ENCODE data around the gene MPPED2. TPM values are rescaled to one million over a fixed set of nuclear protein-coding genes. Genes with fewer than 3 reads are reported as not detected.

MPPED2 gene
- total RNA-seq, 1 experiment from 2014 or later: 2.4 TPM

DNA sequence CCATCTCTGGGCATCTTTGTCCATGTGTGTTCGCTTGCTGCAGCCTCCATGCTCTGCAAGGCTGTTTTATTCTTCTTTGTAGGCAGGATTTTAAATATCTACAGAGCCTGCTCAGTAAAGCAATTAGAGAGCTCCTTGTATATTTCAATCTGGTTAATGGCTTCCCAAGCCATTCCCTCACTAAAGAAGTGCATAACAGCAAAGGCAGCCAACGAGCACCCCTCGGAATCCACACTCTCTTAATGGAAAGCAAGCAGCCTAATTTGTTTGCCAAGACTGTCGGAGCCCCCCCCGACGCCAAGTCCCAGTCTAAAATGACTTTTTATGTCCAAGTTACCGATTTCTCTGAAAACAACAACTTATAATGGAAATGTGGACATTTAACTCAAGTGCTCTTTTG, 139.6 kb downstream of the MPPED2 start:
- ATAC-seq (peak; percentile 40), DNase-seq (ENCODE audit: low spot score) (no peak)
- Mint-ChIP-seq H3K4me3 (no peak overlapping the region), H3K9me3 (no peaks in the 10 kb centered on the region), H3K36me3 (no peaks in the 10 kb centered on the region), H3K27ac (no peak overlapping the region), H3K27me3 (ENCODE audit: low read depth) (peaks cover 39% of the 10 kb centered on the region), H3K4me1 (peaks cover 55% of the 10 kb centered on the region)
- ChIA-PET CTCF (interaction anchor here (0.8 kb wide), 1 partner anchor 140 kb away, joined by 3 read pairs; the partner anchor contains the start of gene MPPED2), POLR2A (no interaction called here)
- TF ChIP-seq ZNF396 (CRISPR knock-in tag; IDR thresholded peaks at IDR 0.05; ENCODE audit: borderline replicate concordance) (no peak), NR3C1 (CRISPR knock-in tag; conservative IDR thresholded peaks at IDR 0.05; ENCODE audit: low read depth) (no peak), IRF2 (CRISPR knock-in tag; IDR thresholded peaks at IDR 0.05; ENCODE audit: borderline replicate concordance, low read depth) (no peak), GRHL2 (CRISPR knock-in tag; IDR thresholded peaks at IDR 0.05; ENCODE audit: insufficient replicate concordance, severe bottlenecking) (no peak), MXD4 (CRISPR knock-in tag; IDR thresholded peaks at IDR 0.05; ENCODE audit: borderline replicate concordance) (no peak), ATF1 (CRISPR knock-in tag; IDR thresholded peaks at IDR 0.05) (no peak)
- TF ChIP-seq, protein P1, sequence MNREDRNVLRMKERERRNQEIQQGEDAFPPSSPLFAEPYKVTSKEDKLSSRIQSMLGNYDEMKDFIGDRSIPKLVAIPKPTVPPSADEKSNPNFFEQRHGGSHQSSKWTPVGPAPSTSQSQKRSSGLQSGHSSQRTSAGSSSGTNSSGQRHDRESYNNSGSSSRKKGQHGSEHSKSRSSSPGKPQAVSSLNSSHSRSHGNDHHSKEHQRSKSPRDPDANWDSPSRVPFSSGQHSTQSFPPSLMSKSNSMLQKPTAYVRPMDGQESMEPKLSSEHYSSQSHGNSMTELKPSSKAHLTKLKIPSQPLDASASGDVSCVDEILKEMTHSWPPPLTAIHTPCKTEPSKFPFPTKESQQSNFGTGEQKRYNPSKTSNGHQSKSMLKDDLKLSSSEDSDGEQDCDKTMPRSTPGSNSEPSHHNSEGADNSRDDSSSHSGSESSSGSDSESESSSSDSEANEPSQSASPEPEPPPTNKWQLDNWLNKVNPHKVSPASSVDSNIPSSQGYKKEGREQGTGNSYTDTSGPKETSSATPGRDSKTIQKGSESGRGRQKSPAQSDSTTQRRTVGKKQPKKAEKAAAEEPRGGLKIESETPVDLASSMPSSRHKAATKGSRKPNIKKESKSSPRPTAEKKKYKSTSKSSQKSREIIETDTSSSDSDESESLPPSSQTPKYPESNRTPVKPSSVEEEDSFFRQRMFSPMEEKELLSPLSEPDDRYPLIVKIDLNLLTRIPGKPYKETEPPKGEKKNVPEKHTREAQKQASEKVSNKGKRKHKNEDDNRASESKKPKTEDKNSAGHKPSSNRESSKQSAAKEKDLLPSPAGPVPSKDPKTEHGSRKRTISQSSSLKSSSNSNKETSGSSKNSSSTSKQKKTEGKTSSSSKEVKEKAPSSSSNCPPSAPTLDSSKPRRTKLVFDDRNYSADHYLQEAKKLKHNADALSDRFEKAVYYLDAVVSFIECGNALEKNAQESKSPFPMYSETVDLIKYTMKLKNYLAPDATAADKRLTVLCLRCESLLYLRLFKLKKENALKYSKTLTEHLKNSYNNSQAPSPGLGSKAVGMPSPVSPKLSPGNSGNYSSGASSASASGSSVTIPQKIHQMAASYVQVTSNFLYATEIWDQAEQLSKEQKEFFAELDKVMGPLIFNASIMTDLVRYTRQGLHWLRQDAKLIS (CRISPR knock-in tag; IDR thresholded peaks at IDR 0.05; ENCODE audit: borderline replicate concordance): no peak
- TF ChIP-seq, protein P2, sequence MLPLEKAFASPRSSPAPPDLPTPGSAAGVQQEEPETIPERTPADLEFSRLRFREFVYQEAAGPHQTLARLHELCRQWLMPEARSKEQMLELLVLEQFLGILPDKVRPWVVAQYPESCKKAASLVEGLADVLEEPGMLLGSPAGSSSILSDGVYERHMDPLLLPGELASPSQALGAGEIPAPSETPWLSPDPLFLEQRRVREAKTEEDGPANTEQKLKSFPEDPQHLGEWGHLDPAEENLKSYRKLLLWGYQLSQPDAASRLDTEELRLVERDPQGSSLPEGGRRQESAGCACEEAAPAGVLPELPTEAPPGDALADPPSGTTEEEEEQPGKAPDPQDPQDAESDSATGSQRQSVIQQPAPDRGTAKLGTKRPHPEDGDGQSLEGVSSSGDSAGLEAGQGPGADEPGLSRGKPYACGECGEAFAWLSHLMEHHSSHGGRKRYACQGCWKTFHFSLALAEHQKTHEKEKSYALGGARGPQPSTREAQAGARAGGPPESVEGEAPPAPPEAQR (CRISPR knock-in tag; IDR thresholded peaks at IDR 0.05): no peak

DNA sequence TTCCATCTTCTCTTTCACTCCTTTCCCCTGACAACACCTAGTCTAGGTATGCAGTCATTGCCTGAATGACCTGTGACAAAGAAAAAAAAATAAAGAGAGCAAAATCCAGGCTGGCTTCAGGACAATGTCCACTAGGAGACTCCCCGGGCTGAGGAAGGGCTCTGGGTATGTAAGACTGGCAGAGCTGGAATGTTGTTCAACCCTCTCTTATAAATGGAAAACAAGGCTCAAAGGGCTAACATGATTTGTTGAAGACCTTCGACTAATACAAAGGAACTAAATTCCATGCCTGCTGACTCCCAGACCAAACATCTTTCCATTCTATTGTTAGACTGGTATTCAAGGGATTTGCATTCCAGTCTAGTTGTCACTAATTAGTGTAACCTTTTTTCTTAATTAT, 141.1 kb downstream of the MPPED2 start:
- Mint-ChIP-seq H3K4me1 (peaks cover 46% of the 10 kb centered on the region), H3K9me3 (no peaks in the 10 kb centered on the region), H3K27ac (no peak overlapping the region; the same call in none of the 2 replicates), H3K36me3 (no peaks in the 10 kb centered on the region), H3K27me3 (ENCODE audit: low read depth) (peaks cover 33% of the 10 kb centered on the region), H3K4me3 (no peak overlapping the region)
- POLR2A ChIA-PET: no interaction called here
- TF ChIP-seq GRHL2 (CRISPR knock-in tag; IDR thresholded peaks at IDR 0.05; ENCODE audit: insufficient replicate concordance, severe bottlenecking) (no peak), EMX1 (CRISPR knock-in tag; IDR thresholded peaks at IDR 0.05) (no peak), NR3C1 (CRISPR knock-in tag; conservative IDR thresholded peaks at IDR 0.05; ENCODE audit: low read depth) (no peak), OVOL2 (CRISPR knock-in tag; IDR thresholded peaks at IDR 0.05; ENCODE audit: borderline replicate concordance) (no peak), ZNF423 (CRISPR knock-in tag; IDR thresholded peaks at IDR 0.05) (no peak)
- TF ChIP-seq, protein P3, sequence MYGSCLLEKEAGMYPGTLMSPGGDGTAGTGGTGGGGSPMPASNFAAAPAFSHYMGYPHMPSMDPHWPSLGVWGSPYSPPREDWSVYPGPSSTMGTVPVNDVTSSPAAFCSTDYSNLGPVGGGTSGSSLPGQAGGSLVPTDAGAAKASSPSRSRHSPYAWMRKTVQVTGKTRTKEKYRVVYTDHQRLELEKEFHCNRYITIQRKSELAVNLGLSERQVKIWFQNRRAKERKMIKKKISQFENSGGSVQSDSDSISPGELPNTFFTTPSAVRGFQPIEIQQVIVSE (CRISPR knock-in tag; IDR thresholded peaks at IDR 0.05; ENCODE audit: borderline replicate concordance): no peak
- TF ChIP-seq, protein P4, sequence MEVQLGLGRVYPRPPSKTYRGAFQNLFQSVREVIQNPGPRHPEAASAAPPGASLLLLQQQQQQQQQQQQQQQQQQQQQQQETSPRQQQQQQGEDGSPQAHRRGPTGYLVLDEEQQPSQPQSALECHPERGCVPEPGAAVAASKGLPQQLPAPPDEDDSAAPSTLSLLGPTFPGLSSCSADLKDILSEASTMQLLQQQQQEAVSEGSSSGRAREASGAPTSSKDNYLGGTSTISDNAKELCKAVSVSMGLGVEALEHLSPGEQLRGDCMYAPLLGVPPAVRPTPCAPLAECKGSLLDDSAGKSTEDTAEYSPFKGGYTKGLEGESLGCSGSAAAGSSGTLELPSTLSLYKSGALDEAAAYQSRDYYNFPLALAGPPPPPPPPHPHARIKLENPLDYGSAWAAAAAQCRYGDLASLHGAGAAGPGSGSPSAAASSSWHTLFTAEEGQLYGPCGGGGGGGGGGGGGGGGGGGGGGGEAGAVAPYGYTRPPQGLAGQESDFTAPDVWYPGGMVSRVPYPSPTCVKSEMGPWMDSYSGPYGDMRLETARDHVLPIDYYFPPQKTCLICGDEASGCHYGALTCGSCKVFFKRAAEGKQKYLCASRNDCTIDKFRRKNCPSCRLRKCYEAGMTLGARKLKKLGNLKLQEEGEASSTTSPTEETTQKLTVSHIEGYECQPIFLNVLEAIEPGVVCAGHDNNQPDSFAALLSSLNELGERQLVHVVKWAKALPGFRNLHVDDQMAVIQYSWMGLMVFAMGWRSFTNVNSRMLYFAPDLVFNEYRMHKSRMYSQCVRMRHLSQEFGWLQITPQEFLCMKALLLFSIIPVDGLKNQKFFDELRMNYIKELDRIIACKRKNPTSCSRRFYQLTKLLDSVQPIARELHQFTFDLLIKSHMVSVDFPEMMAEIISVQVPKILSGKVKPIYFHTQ (CRISPR knock-in tag; IDR thresholded peaks at IDR 0.05): no peak
- ATAC-seq: peak; percentile 73
- CTCF ChIA-PET: no interaction called here
- DNase-seq (ENCODE audit: low spot score): no peak

DNA sequence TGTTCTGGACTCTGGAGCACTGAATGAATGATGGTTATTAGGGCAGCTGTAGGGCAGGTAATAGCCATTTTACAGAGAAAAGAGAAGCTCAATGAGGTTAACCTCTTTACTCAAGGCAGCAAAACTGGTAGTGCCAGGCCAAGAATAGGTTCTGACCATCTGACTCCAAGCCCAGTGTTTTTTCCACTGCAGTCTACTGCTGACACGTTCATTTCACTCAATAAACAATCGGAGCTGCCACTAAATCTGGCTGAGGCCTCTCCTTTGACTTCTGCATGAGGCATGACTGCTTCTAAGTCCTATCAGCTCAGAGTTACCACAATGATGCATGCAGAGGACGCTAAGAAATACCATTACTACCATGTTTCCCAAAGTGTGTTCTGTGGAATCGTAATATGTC, 145.6 kb downstream of the MPPED2 start:
- ChIA-PET CTCF (no interaction called here), POLR2A (interaction anchor here (0.6 kb wide), 1 partner anchor 336 kb away, joined by 3 read pairs; no protein-coding TSS in a partner anchor)
- H3K4me1 Mint-ChIP-seq: peaks cover 25% of the 10 kb centered on the region
- DNase-seq (ENCODE audit: low spot score): no peak
- H3K9me3 Mint-ChIP-seq: no peaks in the 10 kb centered on the region
- no peak overlapping the region for H3K4me3 Mint-ChIP-seq
- no peaks in the 10 kb centered on the region for H3K36me3 Mint-ChIP-seq
- H3K27ac Mint-ChIP-seq: no peak overlapping the region
- no peak for ATAC-seq
- H3K27me3 Mint-ChIP-seq (ENCODE audit: low read depth): no peaks in the 10 kb centered on the region
- TF ChIP-seq, protein P5, sequence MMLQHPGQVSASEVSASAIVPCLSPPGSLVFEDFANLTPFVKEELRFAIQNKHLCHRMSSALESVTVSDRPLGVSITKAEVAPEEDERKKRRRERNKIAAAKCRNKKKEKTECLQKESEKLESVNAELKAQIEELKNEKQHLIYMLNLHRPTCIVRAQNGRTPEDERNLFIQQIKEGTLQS (CRISPR knock-in tag; conservative IDR thresholded peaks at IDR 0.05): no peak
- TF ChIP-seq, protein P6, sequence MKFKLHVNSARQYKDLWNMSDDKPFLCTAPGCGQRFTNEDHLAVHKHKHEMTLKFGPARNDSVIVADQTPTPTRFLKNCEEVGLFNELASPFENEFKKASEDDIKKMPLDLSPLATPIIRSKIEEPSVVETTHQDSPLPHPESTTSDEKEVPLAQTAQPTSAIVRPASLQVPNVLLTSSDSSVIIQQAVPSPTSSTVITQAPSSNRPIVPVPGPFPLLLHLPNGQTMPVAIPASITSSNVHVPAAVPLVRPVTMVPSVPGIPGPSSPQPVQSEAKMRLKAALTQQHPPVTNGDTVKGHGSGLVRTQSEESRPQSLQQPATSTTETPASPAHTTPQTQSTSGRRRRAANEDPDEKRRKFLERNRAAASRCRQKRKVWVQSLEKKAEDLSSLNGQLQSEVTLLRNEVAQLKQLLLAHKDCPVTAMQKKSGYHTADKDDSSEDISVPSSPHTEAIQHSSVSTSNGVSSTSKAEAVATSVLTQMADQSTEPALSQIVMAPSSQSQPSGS (CRISPR knock-in tag; IDR thresholded peaks at IDR 0.05; ENCODE audit: borderline replicate concordance, low read depth): no peak
- TF ChIP-seq ZNF396 (CRISPR knock-in tag; IDR thresholded peaks at IDR 0.05; ENCODE audit: borderline replicate concordance) (no peak), TP53 (CRISPR knock-in tag; IDR thresholded peaks at IDR 0.05) (no peak), ZNF423 (CRISPR knock-in tag; IDR thresholded peaks at IDR 0.05) (no peak)
- TF ChIP-seq, protein P7, sequence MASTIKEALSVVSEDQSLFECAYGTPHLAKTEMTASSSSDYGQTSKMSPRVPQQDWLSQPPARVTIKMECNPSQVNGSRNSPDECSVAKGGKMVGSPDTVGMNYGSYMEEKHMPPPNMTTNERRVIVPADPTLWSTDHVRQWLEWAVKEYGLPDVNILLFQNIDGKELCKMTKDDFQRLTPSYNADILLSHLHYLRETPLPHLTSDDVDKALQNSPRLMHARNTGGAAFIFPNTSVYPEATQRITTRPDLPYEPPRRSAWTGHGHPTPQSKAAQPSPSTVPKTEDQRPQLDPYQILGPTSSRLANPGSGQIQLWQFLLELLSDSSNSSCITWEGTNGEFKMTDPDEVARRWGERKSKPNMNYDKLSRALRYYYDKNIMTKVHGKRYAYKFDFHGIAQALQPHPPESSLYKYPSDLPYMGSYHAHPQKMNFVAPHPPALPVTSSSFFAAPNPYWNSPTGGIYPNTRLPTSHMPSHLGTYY (CRISPR knock-in tag; IDR thresholded peaks at IDR 0.05): no peak
- TF ChIP-seq, protein P8, sequence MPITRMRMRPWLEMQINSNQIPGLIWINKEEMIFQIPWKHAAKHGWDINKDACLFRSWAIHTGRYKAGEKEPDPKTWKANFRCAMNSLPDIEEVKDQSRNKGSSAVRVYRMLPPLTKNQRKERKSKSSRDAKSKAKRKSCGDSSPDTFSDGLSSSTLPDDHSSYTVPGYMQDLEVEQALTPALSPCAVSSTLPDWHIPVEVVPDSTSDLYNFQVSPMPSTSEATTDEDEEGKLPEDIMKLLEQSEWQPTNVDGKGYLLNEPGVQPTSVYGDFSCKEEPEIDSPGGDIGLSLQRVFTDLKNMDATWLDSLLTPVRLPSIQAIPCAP (CRISPR knock-in tag; IDR thresholded peaks at IDR 0.05): no peak
